ENCODE results near the gene SFXN3.
A peak's percentile ranks its signal among the peaks of the same experiment; 100 is the strongest.

Gene SFXN3

DNA sequence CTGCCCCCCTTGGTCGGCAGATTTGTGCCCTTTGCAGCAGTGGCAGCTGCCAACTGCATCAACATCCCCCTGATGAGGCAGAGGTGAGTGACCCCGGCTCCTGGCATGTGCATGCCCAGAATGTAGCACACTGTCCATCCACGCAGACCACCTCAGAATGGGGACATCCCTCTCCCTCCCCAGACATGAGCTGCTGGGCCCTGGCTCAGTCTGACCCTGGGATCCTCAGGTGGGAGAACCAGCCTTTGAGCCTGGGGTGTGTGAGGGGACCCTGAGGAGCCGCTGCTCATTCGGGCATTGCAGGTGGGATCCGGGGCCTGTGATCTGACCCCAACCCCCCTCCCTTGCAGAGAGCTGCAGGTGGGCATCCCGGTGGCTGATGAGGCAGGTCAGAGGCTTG, 5.7 kb downstream of the SFXN3 start:
- DNase-seq: no peak

DNA sequence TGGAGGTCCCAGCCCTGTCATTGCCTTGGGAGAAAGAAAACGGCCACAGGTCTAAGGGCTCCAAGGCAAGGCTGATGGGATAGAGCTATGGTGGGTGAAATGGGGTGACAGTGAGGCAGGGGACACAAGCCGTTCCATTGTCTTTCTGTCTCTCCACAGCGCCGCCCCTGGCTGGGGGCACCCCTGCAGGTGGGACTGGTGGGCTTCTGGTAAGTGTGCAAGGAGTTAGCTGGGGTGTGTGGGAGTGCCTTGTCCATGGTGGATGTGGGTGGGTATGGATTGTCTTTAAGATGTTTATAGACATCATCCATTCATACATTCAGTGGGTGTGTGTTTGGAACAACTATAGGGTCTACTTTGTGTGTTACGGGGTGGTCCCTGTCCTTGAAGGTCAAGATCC, 7.5 kb downstream of the SFXN3 start:
- no peak for DNase-seq

DNA sequence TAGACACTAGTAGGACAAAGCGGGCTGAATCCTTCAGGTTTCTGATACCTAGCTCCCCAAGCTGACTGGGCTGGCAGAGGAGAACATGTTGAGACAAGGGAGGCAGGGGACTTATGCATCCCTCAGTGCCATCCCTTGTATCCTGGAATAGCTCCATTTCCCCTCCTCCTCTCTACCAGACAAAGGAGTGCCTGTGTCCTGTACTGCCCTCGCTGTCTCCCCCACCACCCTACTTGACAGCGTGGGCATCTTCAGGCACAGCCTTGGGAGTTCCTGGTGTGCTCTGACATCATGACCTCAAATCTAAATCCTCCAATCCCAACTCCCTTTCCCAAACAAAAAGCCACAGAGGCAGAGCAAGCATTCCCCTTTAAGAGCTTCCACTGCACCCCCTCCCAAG, 9.0 kb downstream of the SFXN3 start:
- no peak for DNase-seq

DNA sequence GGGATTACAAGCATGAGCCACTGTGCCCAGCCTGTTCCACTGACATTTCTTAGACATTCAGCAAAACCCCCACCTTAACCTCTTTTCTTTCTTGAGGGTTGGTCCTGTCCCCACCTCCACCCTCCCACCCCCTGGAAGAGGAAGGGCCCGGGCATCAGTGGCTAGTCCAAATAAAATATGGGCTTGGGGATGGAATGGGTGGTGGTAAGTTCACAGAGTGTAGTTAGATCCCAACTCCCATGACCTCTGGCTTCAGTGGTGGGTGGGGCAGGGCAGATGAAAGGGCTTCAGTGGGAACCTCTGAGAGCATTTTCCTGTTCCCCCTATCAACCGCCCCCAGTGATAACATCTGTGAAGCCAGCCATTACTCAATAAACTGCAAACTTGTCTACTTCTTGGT, 9.8 kb downstream of the SFXN3 start:
- DNase-seq: no peak

DNA sequence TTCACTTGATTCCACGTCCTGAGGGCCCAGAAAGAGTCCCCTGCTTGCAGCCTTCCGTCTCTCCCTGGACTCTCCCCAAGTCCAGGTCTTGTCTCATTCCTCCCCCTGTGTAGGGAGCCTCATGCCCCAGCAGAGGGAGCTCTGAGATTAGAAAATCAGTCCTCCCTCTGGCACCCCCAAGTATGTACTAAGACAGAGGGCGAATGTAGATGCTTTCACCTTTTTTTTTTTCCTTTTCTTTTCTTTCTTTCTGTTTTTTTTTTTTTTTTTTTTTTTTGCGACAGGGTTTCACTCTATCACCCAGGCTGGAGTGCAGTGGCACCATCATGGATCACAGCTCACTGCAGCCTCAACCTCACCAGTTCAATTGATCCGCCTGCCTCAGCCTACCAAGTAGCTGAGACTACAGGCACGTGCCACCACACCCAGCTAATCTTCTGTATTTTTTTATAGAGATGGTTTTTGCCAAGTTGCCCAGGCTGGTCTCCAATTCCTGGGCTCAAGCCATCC, 10.3 kb downstream of the SFXN3 start:
- DNase-seq: peak; percentile 77

DNA sequence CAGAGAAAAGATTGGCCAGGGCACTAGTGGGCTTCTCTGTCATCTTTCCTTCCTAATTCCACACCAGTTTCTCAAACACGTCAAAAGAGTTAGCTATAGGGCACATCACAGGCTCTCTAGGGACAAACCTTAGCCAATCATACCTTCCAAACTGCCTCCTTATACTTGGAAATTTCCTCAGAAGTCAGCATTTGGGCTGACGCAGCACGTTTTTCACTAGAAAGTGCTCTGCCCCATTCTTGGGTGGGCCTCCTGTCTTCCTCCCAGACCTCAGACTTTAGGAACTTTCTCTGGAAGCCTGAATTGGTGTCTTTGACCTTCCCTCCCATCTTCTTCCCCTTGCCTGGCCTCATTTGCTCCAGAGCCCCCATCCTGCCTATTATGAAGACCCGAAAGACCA, 11.1 kb downstream of the SFXN3 start:
- no peak for DNase-seq

DNA sequence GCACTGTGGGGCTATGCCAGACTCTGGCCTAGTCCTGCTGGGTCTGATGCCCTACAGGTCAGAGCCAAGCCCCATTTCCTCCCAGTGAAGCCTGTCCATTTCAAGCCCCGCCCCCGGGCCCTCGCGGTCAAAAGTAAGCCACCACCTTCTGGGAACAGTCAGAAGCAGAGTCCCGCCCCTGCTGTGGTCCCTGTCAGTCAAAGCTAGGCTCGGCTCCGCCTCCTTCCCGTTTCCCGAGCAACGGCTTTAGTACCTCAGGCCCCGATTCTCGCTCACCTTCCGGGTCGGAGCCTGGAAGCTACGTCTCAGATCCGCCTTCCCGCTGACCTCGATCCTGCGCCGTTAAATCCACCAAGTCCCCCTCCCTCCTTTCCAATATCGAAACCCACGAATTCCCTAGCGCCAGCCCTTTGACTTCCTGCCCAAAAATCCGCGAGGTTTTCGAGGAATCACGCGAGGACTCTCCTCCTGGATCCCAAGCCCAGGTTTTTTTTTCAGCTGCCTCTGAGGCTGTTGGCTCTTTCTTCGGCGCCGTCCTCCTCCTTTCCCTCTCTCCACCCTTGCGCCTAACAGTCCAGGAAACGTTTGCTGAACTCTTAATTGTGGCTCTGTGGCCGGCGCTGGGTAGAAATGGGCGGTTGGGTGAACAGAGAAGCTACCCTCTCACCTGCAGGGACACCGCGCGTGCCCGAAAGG, 11.8 kb downstream of the SFXN3 start:
- DNase-seq: peak; percentile 97

DNA sequence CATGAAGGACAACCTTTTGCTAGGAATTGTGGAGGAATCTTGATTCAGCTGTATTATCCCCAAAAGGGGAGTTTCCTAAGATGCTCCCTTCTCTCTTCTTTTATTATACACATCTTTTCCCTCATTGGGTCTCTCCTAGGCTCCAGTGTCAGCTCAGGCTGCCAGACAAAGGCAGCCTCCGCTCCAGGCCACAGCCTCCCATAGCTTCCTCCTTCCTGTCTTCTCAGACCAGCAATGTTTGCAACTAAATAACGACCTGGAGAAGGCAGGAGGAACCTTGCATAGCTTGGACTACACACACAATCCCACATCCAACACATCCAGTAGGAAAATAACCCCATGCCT, 12.3 kb downstream of the SFXN3 start:
- DNase-seq: no peak

DNA sequence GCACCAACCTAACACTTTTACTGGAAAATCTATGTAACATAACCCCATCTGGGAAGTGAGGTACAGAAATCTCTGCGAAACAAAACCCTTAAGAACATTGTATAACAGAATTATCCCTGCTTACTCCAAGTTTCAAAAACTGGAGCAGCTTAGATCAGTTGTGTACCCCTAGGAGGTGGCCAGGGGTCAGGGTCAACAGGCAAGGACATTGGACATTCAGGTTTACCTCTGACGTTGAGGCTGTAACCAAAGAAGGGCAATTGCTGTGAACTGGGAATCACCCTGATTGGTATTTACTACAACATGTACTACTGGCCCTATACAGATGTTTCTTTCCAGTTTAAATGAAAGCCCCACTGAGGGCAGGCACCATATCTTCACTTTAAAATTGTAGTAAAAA, 13.1 kb downstream of the SFXN3 start:
- no peak for DNase-seq

DNA sequence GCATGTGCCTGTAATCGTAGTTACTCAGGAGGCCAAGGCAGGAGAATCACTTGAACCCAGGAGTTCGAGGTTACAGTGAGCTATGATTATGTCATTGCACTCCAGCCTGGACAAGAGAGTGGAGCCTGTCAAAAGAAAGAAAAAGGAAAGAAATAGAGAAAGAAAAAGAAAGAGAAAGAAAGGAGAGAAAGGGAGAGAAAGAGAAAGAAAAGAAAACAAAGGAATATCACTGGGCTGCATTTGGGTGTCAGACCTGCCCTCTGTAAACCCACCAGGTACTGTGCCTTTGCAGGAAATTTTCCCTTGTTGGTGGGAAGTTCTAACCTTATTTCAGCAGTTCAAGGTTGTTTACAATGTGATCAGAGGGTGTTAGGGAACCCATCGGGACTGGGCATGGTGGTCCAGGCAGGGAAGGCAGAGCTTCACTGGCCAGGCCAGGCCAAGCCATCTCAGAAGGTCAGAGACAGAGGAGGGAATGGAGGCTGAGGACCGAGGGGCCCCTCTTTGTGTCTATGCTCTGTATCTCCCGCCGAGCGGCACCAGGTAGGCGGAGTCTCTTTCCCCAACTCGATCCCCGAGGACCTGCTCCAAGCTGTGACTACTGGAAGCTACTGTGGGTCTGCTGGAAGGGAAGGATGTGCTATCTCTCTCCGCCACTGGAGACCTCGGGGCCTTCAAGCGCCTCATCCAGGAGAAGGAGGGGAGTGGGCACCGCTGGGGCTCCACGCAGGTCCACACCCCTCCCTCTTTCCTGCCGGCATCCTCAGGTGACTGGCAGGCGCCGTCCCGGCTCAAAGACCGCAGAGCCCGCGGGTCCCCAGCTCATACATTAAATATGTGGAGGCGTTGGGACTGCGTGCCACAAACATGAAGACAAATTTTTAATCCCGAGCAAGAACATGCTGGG, 15.6 kb downstream of the SFXN3 start:
- no peak for DNase-seq

DNA sequence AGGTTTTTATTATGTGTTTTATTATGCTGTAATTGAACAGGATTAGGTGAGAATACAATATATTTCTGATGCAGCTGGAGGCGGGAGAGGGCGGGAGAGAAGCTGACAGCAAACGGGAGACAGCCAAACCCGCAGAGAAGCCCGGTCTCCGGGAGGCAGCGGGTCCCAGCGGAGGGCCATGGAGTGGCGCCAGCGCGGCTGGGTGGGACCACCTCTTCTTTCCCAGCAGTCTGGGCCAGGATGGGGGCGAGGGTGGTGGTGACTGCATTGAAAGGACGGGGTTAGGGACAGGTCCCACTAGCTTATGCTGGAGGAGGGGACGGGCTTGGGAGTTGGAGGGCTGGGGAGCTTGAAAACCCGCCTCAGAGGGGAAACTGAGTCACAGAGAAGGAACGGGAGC, 16.2 kb downstream of the SFXN3 start:
- no peak for DNase-seq

DNA sequence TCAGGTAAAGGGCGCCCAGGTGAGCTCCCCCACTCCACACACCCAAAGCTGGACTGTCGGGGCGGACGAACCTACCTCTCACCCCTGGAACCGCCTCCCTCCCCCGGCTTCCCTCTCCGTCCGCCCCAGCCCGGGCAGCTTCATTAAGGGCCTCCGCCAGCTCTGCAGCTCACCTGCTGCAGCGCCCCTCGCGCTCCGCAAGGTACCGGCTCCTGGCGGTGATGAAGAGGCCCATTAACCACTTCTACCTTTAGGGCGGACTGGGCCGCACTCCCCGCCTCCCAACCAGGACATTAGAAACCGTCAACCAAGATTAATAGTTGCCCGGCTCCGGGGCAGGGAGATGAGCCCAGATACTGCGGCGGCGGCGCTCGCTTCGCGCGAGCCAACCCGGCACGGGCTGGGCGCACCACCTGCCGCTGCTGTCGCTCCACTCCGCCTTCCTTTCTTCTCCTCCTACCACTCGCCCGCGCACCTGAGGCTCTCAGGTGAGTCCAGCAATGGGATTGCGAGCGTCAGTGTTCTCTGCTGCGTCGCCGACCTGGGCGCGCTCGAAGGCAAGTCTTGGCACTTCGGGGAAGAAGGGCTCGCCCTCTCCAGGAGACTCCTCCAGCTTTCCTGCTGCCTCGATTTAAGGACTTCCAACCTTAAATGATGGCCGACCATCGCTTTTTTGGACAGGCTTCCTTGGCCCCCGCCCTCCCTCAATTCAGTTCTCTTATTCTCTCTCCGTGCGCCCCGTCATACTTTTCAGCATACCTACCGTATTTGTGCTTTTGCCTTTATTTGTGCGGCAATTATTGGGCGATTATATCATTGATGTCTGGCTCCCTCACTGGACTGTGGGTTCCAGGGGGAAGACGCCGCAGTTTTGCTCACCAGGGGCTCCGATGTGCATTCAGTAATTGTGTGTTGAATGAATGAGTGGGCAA, 17.2 kb downstream of the SFXN3 start:
- DNase-seq: no peak

DNA sequence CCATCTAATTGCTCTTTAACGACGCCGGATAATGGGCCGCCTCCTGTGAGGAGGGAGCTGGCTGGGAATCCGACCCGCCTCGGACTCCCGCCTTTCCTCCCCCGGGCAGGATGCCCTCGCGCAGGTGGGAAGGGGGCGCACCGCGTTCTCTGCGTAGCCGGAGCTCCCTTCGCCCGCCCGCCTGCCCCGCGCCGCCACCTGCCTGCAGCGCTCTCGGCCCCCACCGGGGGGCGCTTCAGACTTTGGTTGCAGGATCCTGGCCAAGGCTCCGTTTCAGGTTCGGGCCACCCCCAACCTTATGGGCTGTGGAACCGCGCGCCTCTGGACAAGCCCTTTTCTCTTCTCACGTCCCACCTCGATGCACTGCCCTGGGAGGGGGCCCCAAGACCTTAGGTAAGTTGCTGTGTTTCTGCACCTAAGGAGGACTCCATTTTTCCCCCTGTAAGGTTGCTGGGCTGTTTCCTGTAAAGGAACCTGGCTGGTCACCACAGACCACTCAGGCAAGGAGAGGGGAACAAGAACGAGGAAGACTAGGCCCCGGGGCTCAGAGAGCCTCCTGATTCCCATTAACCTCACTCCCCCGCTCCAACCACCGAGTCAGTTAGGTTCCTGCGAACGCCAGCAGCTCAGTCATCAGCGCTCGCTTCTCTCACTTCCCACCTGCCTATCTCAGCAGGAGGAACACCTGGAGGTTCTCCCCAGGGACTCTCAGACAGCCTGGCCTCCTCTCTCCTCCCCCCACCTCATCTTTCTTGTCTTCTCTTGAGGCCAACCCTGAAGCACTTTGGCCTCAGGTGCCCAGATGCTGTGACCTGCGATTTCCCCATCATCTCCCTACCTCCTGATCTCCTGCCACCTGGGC, 19.4 kb downstream of the SFXN3 start:
- peak; percentile 84 for DNase-seq

DNA sequence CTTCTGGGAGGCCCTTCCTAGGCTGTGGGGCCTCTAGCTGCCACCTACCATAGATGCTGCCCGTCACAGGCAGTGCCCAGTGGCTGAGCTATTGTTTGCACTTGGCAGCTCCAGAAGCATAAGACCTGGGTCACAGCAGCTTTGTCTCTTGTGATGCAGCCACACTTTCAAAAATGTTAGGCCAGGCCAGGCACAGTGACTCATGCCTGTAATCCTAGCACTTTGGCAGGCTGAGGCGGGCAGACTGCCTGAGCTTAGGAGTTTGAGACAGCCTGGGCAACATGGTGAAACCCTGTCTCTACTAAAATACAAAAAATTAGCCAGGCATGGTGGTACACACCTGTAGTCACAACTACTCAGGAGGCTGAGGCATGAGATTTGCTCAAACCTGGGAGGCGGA, 21.3 kb downstream of the SFXN3 start:
- DNase-seq: no peak

DNA sequence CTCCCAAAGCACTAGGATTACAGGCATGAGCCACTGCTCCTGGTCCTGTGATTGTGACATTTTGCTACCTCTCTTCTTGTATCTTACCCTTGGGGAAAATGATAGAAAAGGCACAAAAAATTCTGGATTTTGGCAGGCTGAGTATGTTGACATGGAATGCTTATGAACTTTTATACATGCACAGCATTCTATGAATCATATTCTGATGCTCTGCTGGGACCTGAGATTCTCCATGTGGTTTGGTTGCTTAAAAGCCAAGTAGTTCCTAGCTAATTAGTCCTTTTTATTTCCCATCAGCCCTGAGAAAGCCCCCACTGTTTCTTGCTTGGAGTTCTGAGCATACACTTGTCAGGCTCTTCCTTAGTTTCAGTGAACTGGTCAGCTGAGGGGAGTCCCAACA, 22.5 kb downstream of the SFXN3 start:
- DNase-seq: no peak

DNA sequence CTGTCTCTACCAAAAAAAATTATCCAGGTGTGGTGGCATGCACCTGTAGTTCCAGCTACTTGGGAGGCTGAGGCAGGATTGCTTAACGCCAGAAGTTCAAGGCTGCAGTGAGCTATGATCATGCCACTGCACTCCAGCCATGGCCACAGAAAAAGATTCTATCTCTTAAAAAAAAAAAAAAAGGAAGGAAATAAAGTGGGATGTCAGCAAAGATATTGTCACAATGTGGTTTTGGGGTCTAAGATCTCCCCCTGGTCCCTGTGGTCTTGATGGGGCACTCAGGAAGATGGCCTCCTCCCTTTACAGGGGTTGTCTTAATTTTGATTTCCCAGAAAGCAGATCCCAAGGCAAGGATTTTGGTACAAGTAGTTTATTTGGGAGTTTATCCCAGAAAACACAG, 23.3 kb downstream of the SFXN3 start:
- no peak for DNase-seq

DNA sequence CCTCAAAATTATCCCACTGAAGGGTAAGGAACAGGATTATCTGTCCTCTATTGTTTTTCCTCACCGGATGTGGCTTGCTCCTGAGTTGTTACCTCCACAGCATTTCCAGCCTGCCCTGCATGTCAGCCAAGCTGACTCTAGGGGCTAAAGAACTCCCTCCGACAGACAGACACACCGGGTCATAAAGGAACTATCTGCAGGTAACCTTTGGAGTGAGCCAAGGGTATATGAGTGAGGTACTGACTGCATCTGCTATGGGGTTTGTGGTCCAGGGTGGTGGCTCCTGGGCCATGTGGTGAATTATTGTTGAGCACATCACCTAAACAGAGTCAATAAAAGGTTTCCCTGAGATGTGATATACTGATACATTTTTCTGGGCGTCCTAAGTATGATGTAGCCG, 23.8 kb downstream of the SFXN3 start:
- DNase-seq: no peak

DNA sequence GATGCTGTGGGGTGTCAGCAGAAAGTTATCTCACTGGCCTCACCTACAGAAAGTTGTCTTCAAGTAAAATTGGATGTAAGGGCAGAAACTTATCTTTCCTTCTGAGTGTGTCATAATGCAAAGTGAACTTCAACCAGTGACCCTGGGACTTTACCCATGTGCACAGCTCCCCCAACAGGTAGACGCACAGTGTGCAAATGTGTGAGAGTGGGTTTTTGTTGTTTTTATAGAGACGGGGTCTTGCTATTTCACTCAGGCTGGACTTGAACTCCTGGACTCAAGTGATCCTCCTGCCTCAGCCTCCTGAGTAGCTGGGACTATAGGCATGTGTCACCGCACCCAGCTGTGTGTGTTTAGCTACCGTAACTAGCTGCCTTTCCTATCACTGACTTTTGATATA, 24.4 kb downstream of the SFXN3 start:
- no peak for DNase-seq

DNA sequence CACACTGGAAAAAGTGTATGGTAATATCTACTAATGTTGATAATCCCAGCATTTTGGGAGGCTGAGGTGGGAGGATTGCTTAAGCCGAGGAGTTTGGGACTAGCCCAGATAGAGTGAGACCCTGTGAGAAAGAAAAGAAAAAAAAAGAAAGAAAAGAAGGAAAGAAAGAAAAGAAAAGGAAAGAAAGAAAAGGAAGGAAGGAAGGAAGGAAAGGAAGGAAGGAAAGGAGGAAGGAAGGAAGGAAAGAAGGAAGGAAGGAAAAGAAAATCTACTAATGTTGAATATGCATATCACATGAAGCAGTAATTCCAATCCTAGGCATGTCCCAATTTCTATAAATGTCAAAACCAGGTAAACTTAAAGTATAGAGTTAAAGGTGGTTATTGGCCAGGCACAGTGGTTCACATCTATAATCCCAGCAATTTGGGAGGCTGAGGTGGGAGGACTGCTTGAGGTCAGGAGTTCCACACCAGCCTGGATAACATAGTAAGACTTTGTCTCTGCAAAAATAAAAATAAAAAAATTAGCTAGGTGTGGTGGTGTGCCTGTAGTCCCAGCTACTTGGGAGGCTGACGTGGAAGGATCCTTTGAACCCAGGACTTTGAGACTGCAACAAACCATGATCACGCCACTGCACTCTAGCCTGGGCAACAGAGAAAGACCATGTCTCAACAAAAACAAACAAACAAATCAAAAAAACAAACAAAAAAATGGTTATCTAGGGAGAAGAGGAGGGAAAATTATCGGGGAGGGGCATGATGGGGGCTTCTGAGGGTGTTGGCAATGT, 25.5 kb downstream of the SFXN3 start:
- no peak for DNase-seq

DNA sequence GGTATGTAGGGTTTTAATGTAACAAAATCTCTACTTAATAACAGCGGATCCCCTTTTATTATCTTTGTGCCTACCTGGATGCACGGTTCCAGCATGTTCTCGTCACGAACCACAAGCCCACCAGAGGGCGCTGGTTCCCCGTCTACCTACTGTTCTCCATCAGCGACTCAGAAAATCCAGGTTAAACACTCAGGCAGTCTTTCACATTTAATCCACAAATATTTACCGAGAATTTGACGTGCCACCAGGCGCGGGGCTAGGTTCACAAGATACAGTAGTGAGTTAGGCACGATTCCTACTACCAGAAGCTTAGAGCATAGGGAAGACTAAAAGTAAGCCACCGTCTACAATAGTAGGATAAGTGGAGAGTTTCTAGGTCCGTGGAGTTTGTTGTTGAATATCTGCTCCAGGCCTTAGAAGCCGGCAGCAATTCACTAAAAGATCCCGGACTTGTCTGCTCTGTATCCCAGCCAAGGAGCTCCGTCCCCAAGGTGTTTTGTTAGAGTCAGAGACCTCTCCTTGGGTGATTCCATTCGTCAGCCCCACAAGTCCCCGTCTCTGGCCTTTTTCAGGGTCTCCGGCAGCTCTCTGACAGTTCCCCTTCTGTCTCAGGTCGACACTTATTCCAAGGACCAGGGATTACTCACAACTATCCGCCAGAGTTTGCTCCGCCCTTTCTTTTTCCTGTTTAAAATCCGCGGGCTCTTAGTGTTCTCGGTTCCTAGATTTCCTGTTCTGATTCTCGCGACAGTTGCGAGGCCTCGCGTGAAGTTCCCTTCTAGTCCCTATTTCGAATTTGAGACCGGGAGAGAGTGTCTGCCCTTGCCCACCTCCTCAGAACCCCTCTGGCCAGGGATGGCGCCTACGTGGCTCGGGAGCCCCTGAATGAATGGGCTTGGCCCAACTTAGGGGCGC, 29.3 kb downstream of the SFXN3 start:
- DNase-seq: peak; percentile 95

Data from stimulated activated CD4-positive, alpha-beta T cell treated with anti-CD3 and anti-CD28 coated beads, Interleukin-15, amount 100 ng/mL, for 24 hours (primary cell).